GM23338 (cell line): ENCODE measurements around the gene ACSF3. TPM values are rescaled to one million over a fixed set of nuclear protein-coding genes. Genes with fewer than 3 reads are reported as not detected.

Experiments used
- ATAC-seq: fragments of 200-7000 bp; cut with Tn5 transposase; 3 replicates; pipeline ENCODE4 v1.9.1; 2020
- DNase-seq: peaks from one replicate; pipeline ENCODE4 v3.0.0-alpha.2; 2015; ENCODE audit warnings: low spot score
- H2AFZ ChIP-seq: fragments of 200-600 bp; sonication (generic); 2 replicates; pipeline ENCODE4 v1.8.0; 2016; ENCODE audit warnings: antibody characterized with exemption, mild to moderate bottlenecking, moderate library complexity
- H3F3A ChIP-seq: fragments of 200-600 bp; sonication (generic); replicated peaks from 2 replicates; pipeline ENCODE4 v1.8.0; 2017; ENCODE audit warnings: antibody characterized with exemption, mixed run types, low read depth
- H3K27ac ChIP-seq: fragments of 200-600 bp; sonication (generic); 2 replicates; pipeline ENCODE4 v1.6.1; 2016; ENCODE audit warnings: low read depth
- H3K27me3 ChIP-seq: fragments of 200-600 bp; sonication (generic); 2 replicates; pipeline ENCODE4 v1.8.0; 2016; ENCODE audit warnings: mild to moderate bottlenecking, mixed run types, moderate library complexity; ENCODE audit not compliant: insufficient read depth
- H3K36me3 ChIP-seq: fragments of 200-600 bp; sonication (generic); 2 replicates; pipeline ENCODE4 v1.8.0; 2016; ENCODE audit warnings: mild to moderate bottlenecking; ENCODE audit not compliant: insufficient read depth
- H3K4me1 ChIP-seq: fragments of 200-600 bp; sonication (generic); 2 replicates; pipeline ENCODE4 v1.8.0; 2016; ENCODE audit warnings: mild to moderate bottlenecking, moderate library complexity; ENCODE audit not compliant: insufficient read depth
- H3K4me2 ChIP-seq: fragments of 200-600 bp; sonication (generic); 2 replicates; pipeline ENCODE4 v1.7.1; 2017; ENCODE audit warnings: mixed run types
- H3K4me3 ChIP-seq: fragments of 200-600 bp; sonication (generic); 2 replicates; pipeline ENCODE4 v1.6.1; 2016; ENCODE audit warnings: mixed run types
- H3K79me2 ChIP-seq: fragments of 200-600 bp; sonication (generic); replicated peaks from 2 replicates; pipeline ENCODE4 v1.8.0; 2017; ENCODE audit warnings: mild to moderate bottlenecking; ENCODE audit not compliant: insufficient read depth
- H3K9me2 ChIP-seq: fragments of 200-600 bp; sonication (generic); 2 replicates; pipeline ENCODE4 v1.8.0; 2017; ENCODE audit not compliant: insufficient read depth
- H4K20me1 ChIP-seq: fragments of 200-600 bp; sonication (generic); replicated peaks from 2 replicates; pipeline ENCODE4 v1.8.0; 2017; ENCODE audit warnings: mild to moderate bottlenecking; ENCODE audit not compliant: insufficient read depth
- H3K27ac Mint-ChIP-seq: 2 replicates; pipeline ENCODE4 v1.8.0; 2020; ENCODE audit warnings: inconsistent platforms, mild to moderate bottlenecking, moderate library complexity, mixed read lengths
- H3K27me3 Mint-ChIP-seq: 3 replicates; pipeline ENCODE4 v1.8.0; 2022; ENCODE audit warnings: low read depth, mild to moderate bottlenecking, moderate library complexity, mixed read lengths, inconsistent platforms; ENCODE audit not compliant: insufficient read depth, poor library complexity
- H3K36me3 Mint-ChIP-seq: 3 replicates; pipeline ENCODE4 v1.8.0; 2021; ENCODE audit warnings: low read depth, mild to moderate bottlenecking, inconsistent platforms, moderate library complexity, mixed read lengths
- H3K4me1 Mint-ChIP-seq: 3 replicates; pipeline ENCODE4 v1.8.0; 2020; ENCODE audit warnings: mild to moderate bottlenecking, inconsistent platforms, mixed read lengths
- H3K4me3 Mint-ChIP-seq: 3 replicates; pipeline ENCODE4 v1.8.0; 2021; ENCODE audit warnings: moderate library complexity, mild to moderate bottlenecking, inconsistent platforms, mixed read lengths
- H3K9me3 Mint-ChIP-seq: 3 replicates; pipeline ENCODE4 v1.8.0; 2020; ENCODE audit warnings: moderate library complexity, mild to moderate bottlenecking, inconsistent platforms, mixed read lengths
- EZH2phosphoT487 ChIP-seq: fragments of 200-600 bp; sonication (generic); IDR thresholded peaks from one replicate; pipeline ENCODE4 v1.8.1; 2018; ENCODE audit warnings: antibody characterized with exemption; ENCODE audit not compliant: unreplicated experiment
- NANOG ChIP-seq: IDR thresholded peaks from 2 replicates; pipeline ENCODE4 v1.6.1; 2016; ENCODE audit warnings: antibody characterized with exemption, borderline replicate concordance
- STAT1 ChIP-seq: IDR thresholded peaks from one replicate; pipeline ENCODE4 v1.6.1; 2016; ENCODE audit warnings: antibody characterized with exemption; ENCODE audit not compliant: unreplicated experiment
- ZNF114 ChIP-seq: fragments of 250-450 bp; sonication (Bioruptor Pico); IDR thresholded peaks from 2 replicates; pipeline ENCODE4 v1.5.0; 2020; ENCODE audit warnings: mild to moderate bottlenecking, moderate library complexity
- ZNF331 ChIP-seq: fragments of 250-450 bp; sonication (Bioruptor Pico); IDR thresholded peaks from 2 replicates; pipeline ENCODE4 v1.5.0; 2020; ENCODE audit warnings: low read depth, mild to moderate bottlenecking, moderate library complexity
- polyA plus RNA-seq: library from polyadenylated mRNA; unstranded; fragments of >200 nt; fragmentation: Nextera tagmentation; extraction: Ambion mirVana; gene quantifications from 2 replicates; pipeline ENCODE4 v1.2.1, GENCODE V29; 2016
- total RNA-seq: library from RNA; depleted of rRNA; stranded (reverse); fragments of >200 nt; shearing (Covaris generic); gene quantifications from 2 replicates; pipeline ENCODE4 v1.2.3, GENCODE V29; 2014
- TF ChIP-seq, protein P1 (sequence below): fragments of 250-450 bp; sonication (Bioruptor Pico); IDR thresholded peaks from 2 replicates; pipeline ENCODE4 v1.5.0; 2020; ENCODE audit warnings: mild to moderate bottlenecking, moderate library complexity
- TF ChIP-seq, protein P2 (sequence below): IDR thresholded peaks from 2 replicates; pipeline ENCODE4 v1.6.1; 2016; ENCODE audit warnings: antibody characterized with exemption

ACSF3 gene
- total and polyA plus RNA-seq, 2 experiments from 2014 or later, result 12.8 to 23.1 TPM

DNA sequence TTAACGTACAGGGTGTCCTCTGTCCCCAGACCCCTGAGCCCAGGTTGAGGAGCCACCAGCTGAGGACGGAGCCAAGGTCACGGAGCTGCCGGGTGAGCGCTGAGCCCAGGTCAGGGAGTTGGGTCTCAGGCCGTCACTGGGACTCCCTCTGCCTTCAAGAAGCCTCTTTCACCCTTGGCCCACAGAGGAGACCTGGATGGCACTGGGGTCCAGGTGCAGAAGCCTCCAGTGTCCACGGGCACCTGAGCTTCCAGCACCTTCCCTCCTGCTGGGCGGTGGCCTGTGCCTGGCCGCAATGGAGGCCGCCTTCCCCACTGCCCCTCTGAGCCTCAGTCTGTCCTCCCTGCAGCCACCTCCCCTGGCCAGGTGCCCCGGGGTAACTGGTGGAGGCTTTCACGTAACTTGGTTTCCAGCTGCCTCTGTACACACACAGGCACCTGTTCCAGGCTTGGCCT, 46.3 kb downstream of the ACSF3 start (continued):
- TF ChIP-seq, protein P1, sequence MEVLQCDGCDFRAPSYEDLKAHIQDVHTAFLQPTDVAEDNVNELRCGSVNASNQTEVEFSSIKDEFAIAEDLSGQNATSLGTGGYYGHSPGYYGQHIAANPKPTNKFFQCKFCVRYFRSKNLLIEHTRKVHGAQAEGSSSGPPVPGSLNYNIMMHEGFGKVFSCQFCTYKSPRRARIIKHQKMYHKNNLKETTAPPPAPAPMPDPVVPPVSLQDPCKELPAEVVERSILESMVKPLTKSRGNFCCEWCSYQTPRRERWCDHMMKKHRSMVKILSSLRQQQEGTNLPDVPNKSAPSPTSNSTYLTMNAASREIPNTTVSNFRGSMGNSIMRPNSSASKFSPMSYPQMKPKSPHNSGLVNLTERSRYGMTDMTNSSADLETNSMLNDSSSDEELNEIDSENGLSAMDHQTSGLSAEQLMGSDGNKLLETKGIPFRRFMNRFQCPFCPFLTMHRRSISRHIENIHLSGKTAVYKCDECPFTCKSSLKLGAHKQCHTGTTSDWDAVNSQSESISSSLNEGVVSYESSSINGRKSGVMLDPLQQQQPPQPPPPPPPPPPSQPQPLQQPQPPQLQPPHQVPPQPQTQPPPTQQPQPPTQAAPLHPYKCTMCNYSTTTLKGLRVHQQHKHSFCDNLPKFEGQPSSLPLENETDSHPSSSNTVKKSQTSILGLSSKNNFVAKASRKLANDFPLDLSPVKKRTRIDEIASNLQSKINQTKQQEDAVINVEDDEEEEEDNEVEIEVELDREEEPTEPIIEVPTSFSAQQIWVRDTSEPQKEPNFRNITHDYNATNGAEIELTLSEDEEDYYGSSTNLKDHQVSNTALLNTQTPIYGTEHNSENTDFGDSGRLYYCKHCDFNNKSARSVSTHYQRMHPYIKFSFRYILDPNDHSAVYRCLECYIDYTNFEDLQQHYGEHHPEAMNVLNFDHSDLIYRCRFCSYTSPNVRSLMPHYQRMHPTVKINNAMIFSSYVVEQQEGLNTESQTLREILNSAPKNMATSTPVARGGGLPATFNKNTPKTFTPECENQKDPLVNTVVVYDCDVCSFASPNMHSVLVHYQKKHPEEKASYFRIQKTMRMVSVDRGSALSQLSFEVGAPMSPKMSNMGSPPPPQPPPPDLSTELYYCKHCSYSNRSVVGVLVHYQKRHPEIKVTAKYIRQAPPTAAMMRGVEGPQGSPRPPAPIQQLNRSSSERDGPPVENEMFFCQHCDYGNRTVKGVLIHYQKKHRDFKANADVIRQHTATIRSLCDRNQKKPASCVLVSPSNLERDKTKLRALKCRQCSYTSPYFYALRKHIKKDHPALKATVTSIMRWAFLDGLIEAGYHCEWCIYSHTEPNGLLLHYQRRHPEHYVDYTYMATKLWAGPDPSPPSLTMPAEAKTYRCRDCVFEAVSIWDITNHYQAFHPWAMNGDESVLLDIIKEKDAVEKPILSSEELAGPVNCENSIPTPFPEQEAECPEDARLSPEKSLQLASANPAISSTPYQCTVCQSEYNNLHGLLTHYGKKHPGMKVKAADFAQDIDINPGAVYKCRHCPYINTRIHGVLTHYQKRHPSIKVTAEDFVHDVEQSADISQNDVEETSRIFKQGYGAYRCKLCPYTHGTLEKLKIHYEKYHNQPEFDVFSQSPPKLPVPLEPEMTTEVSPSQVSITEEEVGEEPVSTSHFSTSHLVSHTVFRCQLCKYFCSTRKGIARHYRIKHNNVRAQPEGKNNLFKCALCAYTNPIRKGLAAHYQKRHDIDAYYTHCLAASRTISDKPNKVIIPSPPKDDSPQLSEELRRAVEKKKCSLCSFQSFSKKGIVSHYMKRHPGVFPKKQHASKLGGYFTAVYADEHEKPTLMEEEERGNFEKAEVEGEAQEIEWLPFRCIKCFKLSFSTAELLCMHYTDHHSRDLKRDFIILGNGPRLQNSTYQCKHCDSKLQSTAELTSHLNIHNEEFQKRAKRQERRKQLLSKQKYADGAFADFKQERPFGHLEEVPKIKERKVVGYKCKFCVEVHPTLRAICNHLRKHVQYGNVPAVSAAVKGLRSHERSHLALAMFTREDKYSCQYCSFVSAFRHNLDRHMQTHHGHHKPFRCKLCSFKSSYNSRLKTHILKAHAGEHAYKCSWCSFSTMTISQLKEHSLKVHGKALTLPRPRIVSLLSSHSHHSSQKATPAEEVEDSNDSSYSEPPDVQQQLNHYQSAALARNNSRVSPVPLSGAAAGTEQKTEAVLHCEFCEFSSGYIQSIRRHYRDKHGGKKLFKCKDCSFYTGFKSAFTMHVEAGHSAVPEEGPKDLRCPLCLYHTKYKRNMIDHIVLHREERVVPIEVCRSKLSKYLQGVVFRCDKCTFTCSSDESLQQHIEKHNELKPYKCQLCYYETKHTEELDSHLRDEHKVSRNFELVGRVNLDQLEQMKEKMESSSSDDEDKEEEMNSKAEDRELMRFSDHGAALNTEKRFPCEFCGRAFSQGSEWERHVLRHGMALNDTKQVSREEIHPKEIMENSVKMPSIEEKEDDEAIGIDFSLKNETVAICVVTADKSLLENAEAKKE, result no peak

DNA sequence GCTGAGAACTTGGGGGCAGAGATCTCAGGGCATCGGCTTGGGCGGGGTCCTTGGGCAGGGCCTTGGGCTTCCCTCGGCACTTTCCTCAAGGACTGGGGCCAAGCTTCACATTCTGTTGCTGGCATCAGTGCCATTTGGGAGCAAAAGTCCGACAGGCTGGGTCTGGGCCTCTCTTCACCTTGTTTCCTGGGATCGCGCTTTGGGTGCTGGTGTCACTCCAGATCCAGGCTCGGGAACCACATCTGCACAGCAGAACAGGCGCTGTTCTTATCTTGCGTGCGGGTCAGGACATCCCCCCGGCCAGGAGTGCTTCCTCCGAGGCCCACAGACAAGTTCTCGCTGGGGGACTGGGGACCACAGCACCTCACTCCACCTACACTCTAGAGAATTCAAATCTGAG, 46.7 kb downstream of the ACSF3 start:
- no peak for ATAC-seq
- H3K4me3 Mint-ChIP-seq, result no peak overlapping the region
- H3K79me2 ChIP-seq, result no peaks in the 10 kb centered on the region
- H3K4me1 Mint-ChIP-seq, result no peaks in the 10 kb centered on the region; the same call in 2 of the 3 replicates
- no peaks in the 10 kb centered on the region for H3K4me1 ChIP-seq
- H3K36me3 Mint-ChIP-seq, result peaks cover 8% of the 10 kb centered on the region
- H3K9me2 ChIP-seq, result no peaks in the 10 kb centered on the region
- H4K20me1 ChIP-seq, result no peaks in the 10 kb centered on the region
- no peaks in the 10 kb centered on the region for H3K27me3 ChIP-seq
- H3K36me3 ChIP-seq, result no peaks in the 10 kb centered on the region
- no peak overlapping the region for H2AFZ ChIP-seq
- no peak overlapping the region for H3K4me3 ChIP-seq
- peaks cover 4% of the 10 kb centered on the region for H3K27me3 Mint-ChIP-seq
- no peak for DNase-seq
- no peak overlapping the region for H3K27ac Mint-ChIP-seq
- H3K27ac ChIP-seq, result no peak overlapping the region
- no peaks in the 10 kb centered on the region for H3F3A ChIP-seq
- no peak overlapping the region for H3K4me2 ChIP-seq
- H3K9me3 Mint-ChIP-seq, result no peaks in the 10 kb centered on the region
- TF ChIP-seq NANOG, result no peak
- no peak for TF ChIP-seq STAT1
- no peak for TF ChIP-seq ZNF331 (CRISPR knock-in tag)
- no peak for TF ChIP-seq ZNF114 (CRISPR knock-in tag)
- TF ChIP-seq, protein P2, sequence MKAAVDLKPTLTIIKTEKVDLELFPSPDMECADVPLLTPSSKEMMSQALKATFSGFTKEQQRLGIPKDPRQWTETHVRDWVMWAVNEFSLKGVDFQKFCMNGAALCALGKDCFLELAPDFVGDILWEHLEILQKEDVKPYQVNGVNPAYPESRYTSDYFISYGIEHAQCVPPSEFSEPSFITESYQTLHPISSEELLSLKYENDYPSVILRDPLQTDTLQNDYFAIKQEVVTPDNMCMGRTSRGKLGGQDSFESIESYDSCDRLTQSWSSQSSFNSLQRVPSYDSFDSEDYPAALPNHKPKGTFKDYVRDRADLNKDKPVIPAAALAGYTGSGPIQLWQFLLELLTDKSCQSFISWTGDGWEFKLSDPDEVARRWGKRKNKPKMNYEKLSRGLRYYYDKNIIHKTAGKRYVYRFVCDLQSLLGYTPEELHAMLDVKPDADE, result no peak
- no peak for TF ChIP-seq EZH2phosphoT487
